BLaER1 (cell line): ENCODE measurements around the gene FOXK2.
"Not testable (repeated sequence)": the region's sequence is repeated elsewhere in the genome, so short reads cannot be mapped to it uniquely, and the experiment has no call there.

ENCODE experiments used
- H3K27ac ChIP-seq: shearing (Covaris generic); formaldehyde crosslinking; 2 replicates; pipeline ENCODE4 v1.8.1; 2022
- H3K27me3 ChIP-seq: shearing (Covaris generic); formaldehyde crosslinking; 2 replicates; pipeline ENCODE4 v1.8.1; 2022
- H3K36me3 ChIP-seq: shearing (Covaris generic); formaldehyde crosslinking; 2 replicates; pipeline ENCODE4 v1.8.1; 2022
- H3K4me1 ChIP-seq: shearing (Covaris generic); formaldehyde crosslinking; 2 replicates; pipeline ENCODE4 v1.8.1; 2022
- H3K4me2 ChIP-seq: shearing (Covaris generic); formaldehyde crosslinking; 2 replicates; pipeline ENCODE4 v1.8.1; 2022
- H3K4me3 ChIP-seq: shearing (Covaris generic); formaldehyde crosslinking; 2 replicates; pipeline ENCODE4 v1.8.1; 2022
- H3K9ac ChIP-seq: shearing (Covaris generic); formaldehyde crosslinking; 2 replicates; pipeline ENCODE4 v1.8.1; 2022
- H3K9me3 ChIP-seq: shearing (Covaris generic); formaldehyde crosslinking; 2 replicates; pipeline ENCODE4 v1.8.1; 2022
- H4K20me1 ChIP-seq: shearing (Covaris generic); formaldehyde crosslinking; 2 replicates; pipeline ENCODE4 v1.8.1; 2022
- Cebpa-rat ChIP-seq: shearing (Covaris generic); IDR thresholded peaks from 2 replicates; pipeline ENCODE4 v1.8.1; 2022

Gene FOXK2

GRCh38 chr17:82529914-82530300 lies 10.4 kb downstream of the FOXK2 start:
- Histone ChIP-seq H3K27ac (no peak overlapping the region), H3K36me3 (peaks cover 26% of the 10 kb centered on the region), H3K4me1 (peaks cover 97% of the 10 kb centered on the region), H3K27me3 (no peaks in the 10 kb centered on the region), H3K4me3 (no peak overlapping the region), H3K9ac (no peak overlapping the region), H4K20me1 (peaks cover 100% of the 10 kb centered on the region), H3K9me3 (no peaks in the 10 kb centered on the region), H3K4me2 (peak overlapping the region; percentile 60)
- TF ChIP-seq Cebpa-rat: no peak

GRCh38 chr17:82531431-82531881 lies 11.9 kb downstream of the FOXK2 start:
- TF ChIP-seq Cebpa-rat: no peak
- Histone ChIP-seq H3K4me3 (no peak overlapping the region), H3K9ac (no peak overlapping the region), H3K27me3 (no peaks in the 10 kb centered on the region), H3K36me3 (peaks cover 12% of the 10 kb centered on the region; the same call in 1 of the 2 replicates), H3K27ac (no peak overlapping the region), H3K4me2 (peak overlapping the region; percentile 60), H3K9me3 (no peaks in the 10 kb centered on the region), H4K20me1 (peaks cover 100% of the 10 kb centered on the region), H3K4me1 (peaks cover 99% of the 10 kb centered on the region)

GRCh38 chr17:82534401-82534812 lies 14.9 kb downstream of the FOXK2 start:
- H3K4me2 ChIP-seq: peak overlapping the region; percentile 57
- H3K9me3 ChIP-seq: no peaks in the 10 kb centered on the region
- no peak for TF ChIP-seq Cebpa-rat
- no peaks in the 10 kb centered on the region for H3K27me3 ChIP-seq
- peaks cover 88% of the 10 kb centered on the region for H3K4me1 ChIP-seq
- peaks cover 100% of the 10 kb centered on the region for H4K20me1 ChIP-seq
- H3K27ac ChIP-seq: peak overlapping the region; percentile 58; the same call in 1 of the 2 replicates
- H3K36me3 ChIP-seq: peaks cover 20% of the 10 kb centered on the region
- no peak overlapping the region for H3K9ac ChIP-seq
- H3K4me3 ChIP-seq: no peak overlapping the region

GRCh38 chr17:82536512-82537201 lies 17.1 kb downstream of the FOXK2 start:
- peak overlapping the region; percentile 55 for H3K9ac ChIP-seq
- peak overlapping the region; percentile 57 for H3K4me2 ChIP-seq
- H3K4me3 ChIP-seq: no peak overlapping the region
- TF ChIP-seq Cebpa-rat: no peak
- H3K27me3 ChIP-seq: no peaks in the 10 kb centered on the region
- H4K20me1 ChIP-seq: peaks cover 100% of the 10 kb centered on the region
- peaks cover 84% of the 10 kb centered on the region for H3K4me1 ChIP-seq
- no peaks in the 10 kb centered on the region for H3K9me3 ChIP-seq
- peaks cover 35% of the 10 kb centered on the region for H3K36me3 ChIP-seq
- H3K27ac ChIP-seq: peak overlapping the region; percentile 58

- H3K27ac ChIP-seq: 0 out of 2 replicates have a peak overlapping the region, but pooled peaks have one; percentile 58
- H3K9me3 ChIP-seq, H3K4me3 ChIP-seq, H3K27me3 ChIP-seq: not testable (repeated sequence)
- H3K4me2 ChIP-seq: peak overlapping the region; percentile 57; the same call in 1 of the 2 replicates
- peak overlapping the region; percentile 55; the same call in 1 of the 2 replicates for H3K9ac ChIP-seq
- peaks cover 78% of the 10 kb centered on the region for H3K4me1 ChIP-seq
- H3K36me3 ChIP-seq: peaks cover 34% of the 10 kb centered on the region
- TF ChIP-seq Cebpa-rat: 0 out of 2 replicates have a peak, but pooled peaks have one; percentile 27
- H4K20me1 ChIP-seq: peaks cover 100% of the 10 kb centered on the region
Measured at GRCh38 chr17:82537228-82537627, 17.7 kb downstream of the FOXK2 start.

GRCh38 chr17:82539076-82539475 lies 19.5 kb downstream of the FOXK2 start:
- H3K9me3 ChIP-seq, H3K27me3 ChIP-seq, H3K4me2 ChIP-seq, H3K27ac ChIP-seq, H3K9ac ChIP-seq, H3K4me3 ChIP-seq: not testable (repeated sequence)
- Histone ChIP-seq H3K36me3 (peaks cover 38% of the 10 kb centered on the region), H3K4me1 (peaks cover 76% of the 10 kb centered on the region), H4K20me1 (peaks cover 100% of the 10 kb centered on the region)

- no peak overlapping the region for H3K27ac ChIP-seq
- H3K4me2 ChIP-seq: no peak overlapping the region
- no peaks in the 10 kb centered on the region for H3K27me3 ChIP-seq
- peaks cover 100% of the 10 kb centered on the region for H4K20me1 ChIP-seq
- no peak overlapping the region for H3K9ac ChIP-seq
- no peaks in the 10 kb centered on the region for H3K9me3 ChIP-seq
- H3K4me1 ChIP-seq: peaks cover 71% of the 10 kb centered on the region
- no peak for TF ChIP-seq Cebpa-rat
- H3K4me3 ChIP-seq: no peak overlapping the region
- peaks cover 47% of the 10 kb centered on the region for H3K36me3 ChIP-seq
Measured at GRCh38 chr17:82542439-82542838, 22.9 kb downstream of the FOXK2 start.

GRCh38 chr17:82544431-82545070 lies 25.0 kb downstream of the FOXK2 start:
- peak overlapping the region; percentile 38 for H3K27ac ChIP-seq
- peaks cover 6% of the 10 kb centered on the region; the same call in 1 of the 2 replicates for H3K9me3 ChIP-seq
- H3K36me3 ChIP-seq: peaks cover 43% of the 10 kb centered on the region
- H3K4me1 ChIP-seq: peaks cover 81% of the 10 kb centered on the region
- no peaks in the 10 kb centered on the region for H3K27me3 ChIP-seq
- peak overlapping the region; percentile 52 for H3K4me2 ChIP-seq
- TF ChIP-seq Cebpa-rat: no peak
- no peak overlapping the region for H3K4me3 ChIP-seq
- H4K20me1 ChIP-seq: peaks cover 100% of the 10 kb centered on the region
- H3K9ac ChIP-seq: 0 out of 2 replicates have a peak overlapping the region, but pooled peaks have one; percentile 41

GRCh38 chr17:82545071-82545462 lies 25.5 kb downstream of the FOXK2 start:
- no peaks in the 10 kb centered on the region for H3K27me3 ChIP-seq
- peak overlapping the region; percentile 52 for H3K4me2 ChIP-seq
- H3K4me1 ChIP-seq: peaks cover 81% of the 10 kb centered on the region
- peaks cover 100% of the 10 kb centered on the region for H4K20me1 ChIP-seq
- H3K27ac ChIP-seq: 0 out of 2 replicates have a peak overlapping the region, but pooled peaks have one; percentile 38
- H3K9ac ChIP-seq: 0 out of 2 replicates have a peak overlapping the region, but pooled peaks have one; percentile 41
- TF ChIP-seq Cebpa-rat: no peak
- H3K4me3 ChIP-seq: no peak overlapping the region
- H3K9me3 ChIP-seq: peaks cover 6% of the 10 kb centered on the region; the same call in 1 of the 2 replicates
- peaks cover 38% of the 10 kb centered on the region for H3K36me3 ChIP-seq

- TF ChIP-seq Cebpa-rat: no peak
- Histone ChIP-seq H3K4me3 (no peak overlapping the region), H3K4me1 (peaks cover 92% of the 10 kb centered on the region), H4K20me1 (peaks cover 100% of the 10 kb centered on the region), H3K4me2 (peak overlapping the region; percentile 82), H3K27me3 (no peaks in the 10 kb centered on the region), H3K9ac (no peak overlapping the region), H3K27ac (no peak overlapping the region), H3K9me3 (peaks cover 6% of the 10 kb centered on the region; the same call in 1 of the 2 replicates), H3K36me3 (peaks cover 20% of the 10 kb centered on the region)
Measured at GRCh38 chr17:82547981-82548380, 28.4 kb downstream of the FOXK2 start.
